ENCODE data around the gene SOWAHC. TPM values are rescaled to one million over a fixed set of nuclear protein-coding genes. Genes with fewer than 3 reads are reported as not detected.

SOWAHC gene, protein sequence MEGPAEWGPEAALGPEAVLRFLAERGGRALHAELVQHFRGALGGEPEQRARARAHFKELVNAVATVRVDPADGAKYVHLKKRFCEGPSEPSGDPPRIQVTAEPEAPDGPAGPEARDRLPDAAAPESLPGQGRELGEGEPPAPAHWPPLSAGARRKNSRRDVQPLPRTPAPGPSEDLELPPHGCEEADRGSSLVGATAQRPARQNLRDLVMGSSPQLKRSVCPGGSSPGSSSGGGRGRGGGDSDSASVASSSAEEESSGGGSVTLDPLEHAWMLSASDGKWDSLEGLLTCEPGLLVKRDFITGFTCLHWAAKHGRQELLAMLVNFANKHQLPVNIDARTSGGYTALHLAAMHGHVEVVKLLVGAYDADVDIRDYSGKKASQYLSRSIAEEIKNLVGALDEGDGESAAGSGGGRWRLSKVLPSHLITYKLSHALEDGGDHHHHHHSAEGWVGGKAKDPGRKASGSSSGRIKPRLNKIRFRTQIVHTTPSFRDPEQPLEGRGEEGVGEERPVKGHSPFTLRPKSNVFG
- total RNA-seq, result 2.6 and 5.2 TPM in 2 replicates

GRCh38 chr2:109613922-109614714, at the start of gene SOWAHC, which contains the start of gene SEPTIN10:
SOWAHC (plus strand) TSS chr2:109614364; CDS start chr2:109614490, 126 bp downstream.
SEPTIN10 (minus strand) TSS chr2:109613966; CDS start chr2:109613827, 139 bp downstream.

Other genes with a start within 250 kb of the SOWAHC start
- gene SEPTIN10, start 398 bp upstream of the SOWAHC start, total RNA-seq, result 85.3 and 125 TPM in 2 replicates
- gene RGPD5, start 179.9 kb downstream of the SOWAHC start, total RNA-seq, result 23.4 and 32.8 TPM in 2 replicates

Data from endothelial cell of coronary artery (primary cell).